Nephron progenitor cell (in vitro differentiated cells): ENCODE results near the gene PLEKHA4.

Source experiments
- DNase-seq: peaks from one replicate; pipeline ENCODE4 v3.0.0; 2021
- H3K27ac Mint-ChIP-seq: 2 replicates; pipeline ENCODE4 v1.8.0; 2021; ENCODE audit warnings: mild to moderate bottlenecking, moderate library complexity, mixed read lengths
- H3K27me3 Mint-ChIP-seq: 2 replicates; pipeline ENCODE4 v1.8.0; 2021; ENCODE audit warnings: mild to moderate bottlenecking, low read depth, mixed read lengths; ENCODE audit not compliant: poor library complexity
- H3K36me3 Mint-ChIP-seq: 2 replicates; pipeline ENCODE4 v1.8.0; 2021; ENCODE audit warnings: low read depth, mixed read lengths
- H3K4me1 Mint-ChIP-seq: 2 replicates; pipeline ENCODE4 v1.8.0; 2021; ENCODE audit warnings: mixed read lengths
- H3K4me3 Mint-ChIP-seq: 2 replicates; pipeline ENCODE4 v1.8.0; 2021; ENCODE audit warnings: mild to moderate bottlenecking, moderate library complexity, mixed read lengths
- H3K9me3 Mint-ChIP-seq: 2 replicates; pipeline ENCODE4 v1.8.0; 2021; ENCODE audit warnings: mild to moderate bottlenecking, moderate library complexity, mixed read lengths
- CTCF ChIP-seq: fragments of 200-600 bp; sonication (generic); IDR thresholded peaks from 2 replicates; pipeline ENCODE4 v1.5.0; 2021; ENCODE audit warnings: antibody characterized with exemption

PLEKHA4 gene

GRCh38 chr19:48845384-48845783, 23.0 kb downstream of the PLEKHA4 start:
- H3K27me3 Mint-ChIP-seq, result peaks cover 3% of the 10 kb centered on the region
- no peak overlapping the region for H3K4me3 Mint-ChIP-seq
- no peak for TF ChIP-seq CTCF
- H3K27ac Mint-ChIP-seq, result no peak overlapping the region
- DNase-seq, result no peak
- H3K4me1 Mint-ChIP-seq, result peaks cover 6% of the 10 kb centered on the region
- H3K36me3 Mint-ChIP-seq, result peaks cover 53% of the 10 kb centered on the region
- H3K9me3 Mint-ChIP-seq, result no peaks in the 10 kb centered on the region

- DNase-seq, result no peak
- H3K27ac Mint-ChIP-seq, result no peak overlapping the region
- H3K4me1 Mint-ChIP-seq, result peaks cover 6% of the 10 kb centered on the region
- no peaks in the 10 kb centered on the region for H3K9me3 Mint-ChIP-seq
- TF ChIP-seq CTCF, result no peak
- peaks cover 3% of the 10 kb centered on the region for H3K27me3 Mint-ChIP-seq
- H3K4me3 Mint-ChIP-seq, result no peak overlapping the region
- peaks cover 44% of the 10 kb centered on the region for H3K36me3 Mint-ChIP-seq
These were observed 23.9 kb downstream of the PLEKHA4 start for GRCh38 chr19:48844472-48844871.

- TF ChIP-seq CTCF, result peak; percentile 77
- peak; percentile 70 for DNase-seq
- H3K4me1 Mint-ChIP-seq, result peaks cover 13% of the 10 kb centered on the region
- H3K9me3 Mint-ChIP-seq, result no peaks in the 10 kb centered on the region
- H3K36me3 Mint-ChIP-seq, result peaks cover 35% of the 10 kb centered on the region
- H3K27me3 Mint-ChIP-seq, result peaks cover 3% of the 10 kb centered on the region
- no peak overlapping the region for H3K4me3 Mint-ChIP-seq
- H3K27ac Mint-ChIP-seq, result no peak overlapping the region
These were observed 25.6 kb downstream of the PLEKHA4 start for GRCh38 chr19:48842789-48843162.

- H3K27ac Mint-ChIP-seq, result no peak overlapping the region
- TF ChIP-seq CTCF, result no peak
- H3K36me3 Mint-ChIP-seq, result peaks cover 23% of the 10 kb centered on the region
- H3K9me3 Mint-ChIP-seq, result no peaks in the 10 kb centered on the region
- DNase-seq, result no peak
- H3K27me3 Mint-ChIP-seq, result peaks cover 3% of the 10 kb centered on the region
- H3K4me1 Mint-ChIP-seq, result peaks cover 22% of the 10 kb centered on the region
- no peak overlapping the region for H3K4me3 Mint-ChIP-seq
These were observed 26.8 kb downstream of the PLEKHA4 start for GRCh38 chr19:48841571-48841970.

GRCh38 chr19:48841047-48841446, 27.4 kb downstream of the PLEKHA4 start:
- H3K36me3 Mint-ChIP-seq, result peaks cover 20% of the 10 kb centered on the region
- no peak for TF ChIP-seq CTCF
- peaks cover 3% of the 10 kb centered on the region for H3K27me3 Mint-ChIP-seq
- no peak overlapping the region for H3K27ac Mint-ChIP-seq
- no peak for DNase-seq
- H3K4me1 Mint-ChIP-seq, result peaks cover 27% of the 10 kb centered on the region
- no peak overlapping the region for H3K4me3 Mint-ChIP-seq
- no peaks in the 10 kb centered on the region for H3K9me3 Mint-ChIP-seq

GRCh38 chr19:48837687-48838086, 30.7 kb downstream of the PLEKHA4 start:
- no peak for DNase-seq
- peaks cover 40% of the 10 kb centered on the region for H3K4me1 Mint-ChIP-seq
- peak overlapping the region; percentile 77 for H3K4me3 Mint-ChIP-seq
- H3K27me3 Mint-ChIP-seq, result peaks cover 3% of the 10 kb centered on the region
- peaks cover 15% of the 10 kb centered on the region for H3K36me3 Mint-ChIP-seq
- H3K27ac Mint-ChIP-seq, result peak overlapping the region; percentile 79
- no peak for TF ChIP-seq CTCF
- no peaks in the 10 kb centered on the region for H3K9me3 Mint-ChIP-seq
